ENCODE data around the gene EDEM2. TPM values are rescaled to one million over a fixed set of nuclear protein-coding genes. Genes with fewer than 3 reads are reported as not detected.
"Not testable (repeated sequence)": the region's sequence is repeated elsewhere in the genome, so short reads cannot be mapped to it uniquely, and the experiment has no call there.

Gene EDEM2
- total RNA-seq, 1 donor from 2014 or later, result 10.8 TPM

- Mint-ChIP-seq H3K4me3 (ENCODE audit: unreplicated experiment) (no peak overlapping the region), H3K9me3 (ENCODE audit: unreplicated experiment) (no peaks in the 10 kb centered on the region), H3K27me3 (ENCODE audit: unreplicated experiment) (peaks cover 2% of the 10 kb centered on the region), H3K27ac (ENCODE audit: unreplicated experiment) (no peak overlapping the region), H3K36me3 (ENCODE audit: unreplicated experiment) (no peaks in the 10 kb centered on the region), H3K4me1 (ENCODE audit: low read depth, unreplicated experiment) (peaks cover 9% of the 10 kb centered on the region)
- no peak for TF ChIP-seq CTCF (IDR thresholded peaks at IDR 0.05; ENCODE audit: partially characterized antibody, unreplicated experiment)
- no peak for DNase-seq
These were observed 59.8 kb downstream of the EDEM2 start for GRCh38 chr20:35087355-35087754.

- DNase-seq, result no peak
- no peak for TF ChIP-seq CTCF (IDR thresholded peaks at IDR 0.05; ENCODE audit: partially characterized antibody, unreplicated experiment)
- H3K27ac Mint-ChIP-seq (ENCODE audit: unreplicated experiment), result no peak overlapping the region
- H3K4me3 Mint-ChIP-seq (ENCODE audit: unreplicated experiment), result no peak overlapping the region
- no peaks in the 10 kb centered on the region for H3K36me3 Mint-ChIP-seq (ENCODE audit: unreplicated experiment)
- H3K27me3 Mint-ChIP-seq (ENCODE audit: unreplicated experiment), result no peaks in the 10 kb centered on the region
- H3K4me1 Mint-ChIP-seq (ENCODE audit: low read depth, unreplicated experiment), result peaks cover 3% of the 10 kb centered on the region
- H3K9me3 Mint-ChIP-seq (ENCODE audit: unreplicated experiment), result no peaks in the 10 kb centered on the region
These were observed 61.5 kb downstream of the EDEM2 start for GRCh38 chr20:35085477-35086225.

- TF ChIP-seq CTCF (IDR thresholded peaks at IDR 0.05; ENCODE audit: partially characterized antibody, unreplicated experiment), result no peak
- Mint-ChIP-seq H3K36me3 (ENCODE audit: unreplicated experiment) (no peaks in the 10 kb centered on the region), H3K4me1 (ENCODE audit: low read depth, unreplicated experiment) (peaks cover 2% of the 10 kb centered on the region), H3K9me3 (ENCODE audit: unreplicated experiment) (no peaks in the 10 kb centered on the region), H3K4me3 (ENCODE audit: unreplicated experiment) (no peak overlapping the region), H3K27ac (ENCODE audit: unreplicated experiment) (no peak overlapping the region), H3K27me3 (ENCODE audit: unreplicated experiment) (no peaks in the 10 kb centered on the region)
- DNase-seq, result no peak
These were observed 62.1 kb downstream of the EDEM2 start for GRCh38 chr20:35084998-35085397.

- not testable (repeated sequence) for H3K27me3 Mint-ChIP-seq (ENCODE audit: unreplicated experiment); H3K9me3 Mint-ChIP-seq (ENCODE audit: unreplicated experiment); DNase-seq; H3K4me3 Mint-ChIP-seq (ENCODE audit: unreplicated experiment); H3K4me1 Mint-ChIP-seq (ENCODE audit: low read depth, unreplicated experiment); H3K27ac Mint-ChIP-seq (ENCODE audit: unreplicated experiment)
- H3K36me3 Mint-ChIP-seq (ENCODE audit: unreplicated experiment), result peaks cover 20% of the 10 kb centered on the region
These were observed 66.8 kb downstream of the EDEM2 start for GRCh38 chr20:35080348-35080642.

GRCh38 chr20:35079472-35080347, 67.4 kb downstream of the EDEM2 start:
- Mint-ChIP-seq H3K27ac (ENCODE audit: unreplicated experiment) (no peak overlapping the region), H3K36me3 (ENCODE audit: unreplicated experiment) (peaks cover 26% of the 10 kb centered on the region), H3K9me3 (ENCODE audit: unreplicated experiment) (peaks cover 9% of the 10 kb centered on the region)

More at GRCh38 chr20:35079472-35080347, 67.4 kb downstream of the EDEM2 start:
- no peak overlapping the region for H3K4me3 Mint-ChIP-seq (ENCODE audit: unreplicated experiment)
- DNase-seq, result no peak
- H3K4me1 Mint-ChIP-seq (ENCODE audit: low read depth, unreplicated experiment), result peaks cover 2% of the 10 kb centered on the region
- H3K27me3 Mint-ChIP-seq (ENCODE audit: unreplicated experiment), result peaks cover 3% of the 10 kb centered on the region
- no peak for TF ChIP-seq CTCF (IDR thresholded peaks at IDR 0.05; ENCODE audit: partially characterized antibody, unreplicated experiment)

Data from glutamatergic neuron (in vitro differentiated cells).